WTC11 (cell line): ENCODE measurements around the gene XRCC5. TPM values are rescaled to one million over a fixed set of nuclear protein-coding genes. Genes with fewer than 3 reads are reported as not detected.

Experiments used
- ATAC-seq: fragments of 200-7000 bp; cut with Tn5 transposase; 2 replicates; pipeline ENCODE4 v1.10.0; 2021; ENCODE audit warnings: mild to moderate bottlenecking, moderate library complexity
- CTCF ChIA-PET: fragments of 300-600 bp; sonication (Branson Sonifier 250); formaldehyde crosslinking; loops from one replicate; lab custom pipeline; 2021; ENCODE audit warnings: antibody characterized with exemption; lab: Charles Lee
- POLR2A ChIA-PET: fragments of 350-600 bp; sonication (Branson Sonifier 250); formaldehyde crosslinking; loops from one replicate; lab custom pipeline; 2021; ENCODE audit warnings: antibody characterized with exemption; lab: Charles Lee
- DNase-seq: peaks from one replicate; pipeline ENCODE4 v3.0.0; 2021; ENCODE audit warnings: low spot score
- H3K27ac Mint-ChIP-seq: 2 replicates; pipeline ENCODE4 v1.8.0; 2021; ENCODE audit warnings: mixed read lengths
- H3K27me3 Mint-ChIP-seq: 2 replicates; pipeline ENCODE4 v1.8.0; 2021; ENCODE audit warnings: low read depth, mild to moderate bottlenecking, moderate library complexity, mixed read lengths
- H3K36me3 Mint-ChIP-seq: 2 replicates; pipeline ENCODE4 v1.8.0; 2021; ENCODE audit warnings: mixed read lengths
- H3K4me1 Mint-ChIP-seq: 2 replicates; pipeline ENCODE4 v1.8.0; 2022; ENCODE audit warnings: mixed read lengths
- H3K4me3 Mint-ChIP-seq: 2 replicates; pipeline ENCODE4 v1.8.0; 2021; ENCODE audit warnings: mild to moderate bottlenecking, moderate library complexity, mixed read lengths
- H3K9me3 Mint-ChIP-seq: 2 replicates; pipeline ENCODE4 v1.8.0; 2021; ENCODE audit warnings: mixed read lengths
- E2F4 ChIP-seq: sonication (generic); formaldehyde crosslinking; IDR thresholded peaks from 2 replicates; pipeline ENCODE4 v1.8.1; 2022; ENCODE audit warnings: low read depth, mild to moderate bottlenecking, moderate library complexity, missing genetic modification reagents, borderline replicate concordance
- FOXP4 ChIP-seq: sonication (generic); formaldehyde crosslinking; IDR thresholded peaks from 2 replicates; pipeline ENCODE4 v1.8.0; 2022; ENCODE audit warnings: mild to moderate bottlenecking, missing genetic modification reagents
- MAX ChIP-seq: sonication (generic); formaldehyde crosslinking; IDR thresholded peaks from 2 replicates; pipeline ENCODE4 v1.8.0; 2022; ENCODE audit warnings: mild to moderate bottlenecking, missing genetic modification reagents
- NFE2L1 ChIP-seq: sonication (generic); formaldehyde crosslinking; IDR thresholded peaks from 2 replicates; pipeline ENCODE4 v1.8.1; 2023; ENCODE audit warnings: missing genetic modification reagents
- NFYB ChIP-seq: sonication (generic); formaldehyde crosslinking; conservative IDR thresholded peaks from 2 replicates; pipeline ENCODE4 v1.8.0; 2022; ENCODE audit warnings: low read depth, missing genetic modification reagents
- PRDM15 ChIP-seq: sonication (generic); formaldehyde crosslinking; IDR thresholded peaks from 2 replicates; pipeline ENCODE4 v1.8.0; 2022; ENCODE audit warnings: missing genetic modification reagents
- RELA ChIP-seq: sonication (generic); formaldehyde crosslinking; IDR thresholded peaks from 2 replicates; pipeline ENCODE4 v1.8.1; 2022; ENCODE audit warnings: missing genetic modification reagents, mild to moderate bottlenecking, borderline replicate concordance
- TCF7 ChIP-seq: sonication (generic); formaldehyde crosslinking; IDR thresholded peaks from 2 replicates; pipeline ENCODE4 v1.8.0; 2022; ENCODE audit warnings: mild to moderate bottlenecking, low read depth, missing genetic modification reagents, moderate library complexity
- ZBTB21 ChIP-seq: sonication (generic); formaldehyde crosslinking; IDR thresholded peaks from 2 replicates; pipeline ENCODE4 v1.8.1; 2023; ENCODE audit warnings: mild to moderate bottlenecking, missing genetic modification reagents, borderline replicate concordance
- ZBTB43 ChIP-seq: sonication (generic); formaldehyde crosslinking; IDR thresholded peaks from 2 replicates; pipeline ENCODE4 v1.8.1; 2023; ENCODE audit warnings: mild to moderate bottlenecking, missing genetic modification reagents
- ZMAT4 ChIP-seq: fragments of 250-450 bp; sonication (Bioruptor Pico); IDR thresholded peaks from 2 replicates; pipeline ENCODE4 v1.9.0; 2021; ENCODE audit warnings: mild to moderate bottlenecking
- ZNF425 ChIP-seq: fragments of 250-450 bp; sonication (Bioruptor Pico); conservative IDR thresholded peaks from 2 replicates; pipeline ENCODE4 v1.9.0; 2021; ENCODE audit warnings: mild to moderate bottlenecking
- ZNF512 ChIP-seq: sonication (generic); formaldehyde crosslinking; IDR thresholded peaks from 2 replicates; pipeline ENCODE4 v1.8.1; 2022; ENCODE audit warnings: missing genetic modification reagents, borderline replicate concordance
- ZNF532 ChIP-seq: fragments of 250-450 bp; sonication (Bioruptor Pico); IDR thresholded peaks from 2 replicates; pipeline ENCODE4 v1.9.0; 2021; ENCODE audit warnings: mild to moderate bottlenecking, borderline replicate concordance
- total RNA-seq: library from RNA; stranded (reverse); gene quantifications from 3 replicates; pipeline ENCODE4 v1.2.3, GENCODE V29; 2021

Gene XRCC5
- total RNA-seq, 1 experiment from 2014 or later: 522 TPM

GRCh38 chr2:216081012-216081411 is 28.1 kb upstream of the XRCC5 start (continued):
- TF ChIP-seq PRDM15 (CRISPR knock-in tag) (no peak), ZNF425 (CRISPR knock-in tag) (no peak), TCF7 (CRISPR knock-in tag) (no peak), ZMAT4 (CRISPR knock-in tag) (no peak), ZBTB43 (CRISPR knock-in tag) (no peak)

GRCh38 chr2:216081487-216082116 is 27.5 kb upstream of the XRCC5 start, which contains the start of the genes PECR and TMEM169:
Gene PECR, minus strand, starts transcription at chr2:216081809. Its CDS starts 68 bp downstream, at chr2:216081741.
Gene TMEM169, plus strand, starts transcription at chr2:216081919. Its CDS starts 14,045 bp downstream, at chr2:216095964.
- no peaks in the 10 kb centered on the region for H3K27me3 Mint-ChIP-seq
- H3K4me1 Mint-ChIP-seq: peaks cover 41% of the 10 kb centered on the region
- peak within 1 kb of the TSS; percentile 94 for H3K27ac Mint-ChIP-seq
- no peaks in the 10 kb centered on the region for H3K36me3 Mint-ChIP-seq
- peak; percentile 93 for ATAC-seq
- H3K4me3 Mint-ChIP-seq: peak within 1 kb of the TSS; percentile 93
- POLR2A ChIA-PET: interaction anchor here (0.6 to 4.5 kb wide), 8 partner anchors 12 to 76 kb away, joined by 3 to 46 read pairs (median 4); partner anchors contain the start of gene XRCC5
- CTCF ChIA-PET: interaction anchor here (1.0 to 2.6 kb wide), 6 partner anchors 18 to 58 kb away, joined by 5 to 26 read pairs (median 6); partner anchors contain the start of gene XRCC5
- DNase-seq: peak; percentile 89
- no peaks in the 10 kb centered on the region for H3K9me3 Mint-ChIP-seq
- TF ChIP-seq NFE2L1 (CRISPR knock-in tag): no peak
- TF ChIP-seq ZNF512 (CRISPR knock-in tag): no peak
- TF ChIP-seq FOXP4 (CRISPR knock-in tag): peak; percentile 92; the same call in 1 of the 2 replicates
- peak; percentile 79 for TF ChIP-seq MAX
- no peak for TF ChIP-seq RELA
- TF ChIP-seq ZNF532: no peak
- peak; percentile 56; the same call in 1 of the 2 replicates for TF ChIP-seq ZBTB21
- TF ChIP-seq ZMAT4 (CRISPR knock-in tag): no peak
- no peak for TF ChIP-seq E2F4
- no peak for TF ChIP-seq NFYB (CRISPR knock-in tag)
